ENCODE results near the gene CACNA1H.

Gene CACNA1H

DNA sequence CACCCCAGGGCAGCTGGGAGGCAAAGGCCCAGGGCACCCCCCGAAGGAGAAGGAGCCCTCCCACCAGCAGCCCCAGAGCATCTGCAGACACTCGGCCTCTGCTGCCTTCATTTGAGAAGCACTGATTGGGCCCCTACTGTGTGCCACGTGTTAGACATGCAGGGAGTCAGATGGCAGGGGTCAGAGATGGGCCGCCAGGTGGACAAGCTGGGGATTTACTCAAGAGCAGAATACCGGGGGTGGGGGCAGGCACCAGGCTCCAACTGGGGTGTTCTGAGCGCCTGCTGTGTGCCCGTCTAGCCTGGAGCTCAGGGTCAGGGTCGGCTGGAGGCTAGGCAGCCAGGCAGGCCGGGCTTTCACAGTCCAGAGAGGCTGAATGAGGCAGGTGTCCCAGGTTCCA lies 53.4 kb downstream of the CACNA1H start:
- FAIRE-seq (no peak), DNase-seq (ENCODE audit: insufficient read length, low spot score) (no peak)

GRCh38 chr16:1206786-1207185 lies 53.9 kb downstream of the CACNA1H start:
- FAIRE-seq, result no peak
- no peak for DNase-seq (ENCODE audit: insufficient read length, low spot score)

DNA sequence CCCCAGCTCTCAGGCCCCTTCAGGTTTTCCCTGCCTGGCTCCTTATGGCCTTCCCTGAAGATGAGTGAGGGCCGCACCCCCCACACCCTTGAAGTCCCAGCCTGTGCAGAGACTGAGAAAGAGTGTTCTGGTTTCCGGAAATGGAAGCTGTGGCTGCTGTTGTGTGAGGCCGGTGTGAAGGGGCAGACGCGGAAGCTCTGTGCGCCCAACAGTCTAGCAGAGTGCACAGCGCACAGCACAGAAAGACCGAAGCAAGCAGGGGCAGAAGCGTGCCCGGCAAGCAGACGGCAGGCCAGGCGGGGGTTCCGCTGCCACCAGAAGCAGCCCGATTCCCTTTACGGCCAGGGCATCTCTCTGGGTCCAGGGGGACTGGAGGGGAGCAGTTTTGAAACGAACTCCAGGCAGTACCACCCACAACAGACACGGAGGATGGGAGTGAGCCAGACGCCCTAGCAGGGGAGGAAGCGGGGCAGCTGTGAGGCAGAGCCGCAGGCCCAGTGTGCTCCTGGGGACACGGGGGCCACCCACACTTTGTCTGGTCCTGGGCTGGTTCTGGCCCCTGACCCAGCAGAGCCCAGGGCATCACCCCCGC lies 55.4 kb downstream of the CACNA1H start:
- no peak for DNase-seq (ENCODE audit: insufficient read length, low spot score)
- no peak for FAIRE-seq

GRCh38 chr16:1209081-1209480 lies 56.2 kb downstream of the CACNA1H start:
- FAIRE-seq, result no peak
- DNase-seq (ENCODE audit: insufficient read length, low spot score), result no peak

DNA sequence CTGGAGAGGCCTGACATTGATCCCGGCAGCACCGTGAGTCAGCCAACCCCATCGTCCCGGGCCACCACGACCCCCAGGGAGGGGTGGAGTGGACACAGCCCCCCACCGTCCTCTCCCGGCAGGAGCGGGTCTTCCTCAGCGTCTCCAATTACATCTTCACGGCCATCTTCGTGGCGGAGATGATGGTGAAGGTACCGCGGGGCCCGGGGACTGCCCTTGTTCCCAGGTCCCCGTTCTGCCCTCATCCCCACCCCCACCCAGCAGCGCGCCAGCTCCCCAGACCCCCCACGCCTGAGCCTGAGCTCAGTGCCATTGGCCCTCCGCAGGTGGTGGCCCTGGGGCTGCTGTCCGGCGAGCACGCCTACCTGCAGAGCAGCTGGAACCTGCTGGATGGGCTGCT lies 57.6 kb downstream of the CACNA1H start:
- no peak for FAIRE-seq
- no peak for DNase-seq (ENCODE audit: insufficient read length, low spot score)

DNA sequence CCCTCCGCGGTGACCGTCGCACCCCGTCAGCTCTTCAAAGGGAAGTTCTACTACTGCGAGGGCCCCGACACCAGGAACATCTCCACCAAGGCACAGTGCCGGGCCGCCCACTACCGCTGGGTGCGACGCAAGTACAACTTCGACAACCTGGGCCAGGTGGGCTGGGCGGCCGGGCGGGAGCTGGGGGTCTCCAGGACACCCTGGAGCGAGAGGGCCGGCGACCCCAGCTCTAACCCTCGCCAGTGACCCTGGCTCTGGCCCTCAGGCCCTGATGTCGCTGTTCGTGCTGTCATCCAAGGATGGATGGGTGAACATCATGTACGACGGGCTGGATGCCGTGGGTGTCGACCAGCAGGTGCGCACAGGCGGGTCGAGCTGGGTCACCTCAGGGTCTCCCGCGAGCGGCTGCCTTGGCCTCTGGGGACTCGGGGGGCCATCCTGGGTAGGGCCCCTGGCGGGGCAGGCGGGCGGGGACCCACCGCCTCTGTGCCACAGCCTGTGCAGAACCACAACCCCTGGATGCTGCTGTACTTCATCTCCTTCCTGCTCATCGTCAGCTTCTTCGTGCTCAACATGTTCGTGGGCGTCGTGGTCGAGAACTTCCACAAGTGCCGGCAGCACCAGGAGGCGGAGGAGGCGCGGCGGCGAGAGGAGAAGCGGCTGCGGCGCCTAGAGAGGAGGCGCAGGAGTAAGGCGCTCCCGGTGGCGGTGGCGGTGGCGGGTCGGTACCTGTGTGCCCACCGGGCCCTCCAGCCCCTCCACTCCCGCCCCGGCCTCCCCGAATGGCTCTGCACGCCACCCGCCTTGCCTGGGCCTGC lies 58.8 kb downstream of the CACNA1H start:
- no peak for DNase-seq (ENCODE audit: insufficient read length, low spot score)

DNA sequence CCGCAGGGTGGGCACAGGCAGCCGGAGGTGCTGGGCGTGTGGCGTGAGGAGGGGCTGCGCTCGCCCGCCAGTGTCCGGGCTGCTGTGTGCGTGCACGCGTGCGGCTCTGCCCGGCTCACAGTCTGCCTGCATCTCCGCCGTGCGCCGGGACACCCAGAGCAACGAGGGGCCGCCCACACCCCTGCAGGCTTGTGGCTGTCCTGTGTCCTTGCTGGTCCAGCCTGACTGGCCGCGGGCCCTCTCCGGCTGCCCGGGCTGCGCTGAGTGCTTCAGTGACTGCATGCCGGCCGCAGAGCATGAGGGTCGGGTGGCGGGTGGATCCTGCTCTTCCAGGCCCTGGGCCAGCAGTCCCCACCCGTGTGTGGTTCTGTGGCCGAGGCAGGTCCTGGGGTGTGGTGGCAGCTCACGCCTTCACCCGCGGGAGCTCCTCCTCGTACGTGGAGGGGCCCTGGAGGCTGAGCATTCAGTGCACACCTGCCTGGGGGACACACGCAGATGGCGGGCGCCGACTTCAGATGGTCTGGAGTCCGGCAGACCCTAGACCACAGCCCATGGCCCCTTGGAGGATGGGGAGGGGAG lies 59.8 kb downstream of the CACNA1H start:
- FAIRE-seq, result no peak

More for the DNA sequence above, 58.8 kb downstream of the CACNA1H start:
- no peak for FAIRE-seq

DNA sequence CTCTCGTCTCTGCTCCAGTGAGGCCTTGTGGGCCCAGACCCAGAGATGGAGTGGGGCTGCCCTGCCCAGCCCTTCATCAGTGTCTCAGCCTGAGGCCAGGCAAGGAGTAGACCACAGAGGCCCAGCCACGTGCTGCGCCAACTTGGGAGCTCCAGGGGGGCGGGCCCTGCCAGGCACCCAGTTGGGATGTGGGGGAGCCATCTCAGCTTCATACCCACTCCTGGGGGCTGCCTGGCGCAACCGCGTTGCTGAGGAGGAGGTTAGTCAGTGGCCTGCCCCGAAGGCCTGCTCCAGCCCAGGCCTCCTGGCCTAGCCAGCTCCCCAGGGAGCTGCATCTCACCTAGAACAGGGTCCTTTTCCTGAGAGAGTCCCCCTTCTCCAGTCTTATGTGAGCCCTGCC lies 60.3 kb downstream of the CACNA1H start:
- DNase-seq (ENCODE audit: insufficient read length, low spot score) (no peak), FAIRE-seq (no peak)

More for the DNA sequence above, 59.8 kb downstream of the CACNA1H start:
- no peak for DNase-seq (ENCODE audit: insufficient read length, low spot score)

DNA sequence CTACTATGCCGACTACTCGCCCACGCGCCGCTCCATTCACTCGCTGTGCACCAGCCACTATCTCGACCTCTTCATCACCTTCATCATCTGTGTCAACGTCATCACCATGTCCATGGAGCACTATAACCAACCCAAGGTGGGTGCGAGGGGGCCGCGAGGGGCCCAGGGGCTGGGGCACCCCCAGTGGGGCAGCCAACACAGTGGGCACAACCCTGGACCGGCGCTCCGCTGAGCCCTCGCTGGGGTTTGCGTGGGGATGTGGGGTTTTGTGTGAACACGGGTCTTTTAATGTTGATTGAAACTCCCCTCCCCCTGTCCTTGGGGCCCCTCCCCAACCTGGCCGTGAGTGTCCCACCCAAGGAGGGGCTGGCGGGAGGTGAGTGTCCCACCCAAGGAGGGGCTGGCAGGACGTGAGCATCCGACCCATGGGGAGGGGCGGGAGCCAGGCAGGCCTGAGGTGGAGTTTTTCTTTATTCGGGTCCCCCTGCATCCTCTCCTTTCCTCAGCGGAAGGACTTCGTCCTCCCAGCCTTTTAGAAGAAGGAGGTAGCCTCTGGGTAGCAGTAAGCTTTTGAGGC lies 61.0 kb downstream of the CACNA1H start:
- DNase-seq (ENCODE audit: insufficient read length, low spot score) (no peak), FAIRE-seq (no peak)

- no peak for DNase-seq (ENCODE audit: insufficient read length, low spot score)
- FAIRE-seq, result no peak
These were observed 61.8 kb downstream of the CACNA1H start for GRCh38 chr16:1214719-1215118.

DNA sequence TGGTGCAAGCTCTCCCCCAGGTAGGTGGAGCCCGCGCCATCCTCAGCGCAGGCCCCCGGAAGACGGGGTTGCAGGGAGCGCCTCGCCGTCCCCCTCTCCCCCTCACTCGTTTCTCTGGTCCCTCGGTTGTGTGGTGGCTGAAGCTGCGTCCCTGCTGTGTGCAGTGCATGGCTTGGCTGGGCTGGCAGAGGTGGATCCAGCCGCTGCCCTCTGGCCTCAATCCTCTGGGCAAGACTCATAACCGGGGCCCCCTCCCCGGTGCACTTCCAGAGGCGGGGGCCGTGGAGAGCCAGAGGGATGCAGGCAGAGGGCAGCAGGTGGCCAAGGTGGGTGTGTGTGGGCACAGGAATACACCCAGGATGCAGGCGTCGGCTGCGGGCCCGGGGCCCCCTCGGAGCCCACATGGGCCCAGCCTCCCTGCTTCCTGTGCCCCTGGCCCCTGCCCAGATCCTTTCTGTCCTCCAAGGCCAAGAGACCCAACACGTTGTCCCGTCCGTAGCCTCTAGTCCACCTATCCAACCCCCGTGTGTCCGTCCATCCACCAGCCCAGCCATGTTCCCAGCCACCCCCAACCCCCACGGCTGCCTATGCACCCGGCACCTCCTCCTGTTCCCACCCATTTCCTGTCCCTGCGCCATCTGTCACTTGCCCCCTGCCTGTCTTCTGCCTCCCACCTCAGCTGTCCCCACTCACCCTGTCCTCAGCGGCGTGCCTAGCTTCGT lies 62.8 kb downstream of the CACNA1H start:
- FAIRE-seq (no peak), DNase-seq (ENCODE audit: insufficient read length, low spot score) (no peak)

DNA sequence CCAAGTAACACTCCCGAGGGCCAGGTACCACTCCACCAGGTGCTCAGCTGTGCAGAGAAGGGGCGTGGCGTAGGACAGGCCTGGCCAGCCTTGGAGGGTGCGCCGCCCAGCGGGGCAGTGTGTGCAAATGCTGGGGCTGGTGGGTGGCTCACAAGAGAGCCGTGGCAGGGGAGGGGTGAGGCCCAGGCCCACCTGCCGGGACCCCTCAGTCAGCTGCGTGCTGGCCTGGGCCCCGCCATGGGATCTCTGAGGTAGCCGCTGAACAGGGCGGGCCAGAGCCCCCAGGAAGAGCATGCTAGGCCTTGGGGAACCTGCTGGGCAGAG lies 63.4 kb downstream of the CACNA1H start:
- FAIRE-seq, result no peak
- no peak for DNase-seq (ENCODE audit: insufficient read length, low spot score)

- DNase-seq (ENCODE audit: insufficient read length, low spot score) (no peak), FAIRE-seq (no peak)
These were observed 63.9 kb downstream of the CACNA1H start for GRCh38 chr16:1216681-1217400.

DNA sequence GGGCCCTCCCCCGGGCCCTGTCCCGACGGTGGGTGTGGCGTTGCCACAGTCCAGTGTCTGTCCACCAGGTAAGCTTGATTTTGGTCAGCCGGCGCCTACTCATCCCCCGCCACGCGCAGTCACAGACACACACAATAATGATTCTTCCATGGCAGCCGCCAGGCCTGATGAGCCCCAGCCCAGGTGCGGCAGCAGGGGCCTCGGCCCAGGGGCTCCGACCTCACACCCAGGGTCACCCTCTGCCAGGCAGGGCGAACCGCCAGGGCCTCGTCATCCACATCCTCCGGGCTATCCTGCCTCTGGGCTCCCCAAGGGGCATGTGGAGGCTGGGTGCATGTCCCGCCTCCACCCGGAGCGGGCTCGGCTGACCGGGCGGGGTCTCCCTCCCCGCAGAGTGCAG lies 64.6 kb downstream of the CACNA1H start:
- FAIRE-seq (no peak), DNase-seq (ENCODE audit: insufficient read length, low spot score) (no peak)

GRCh38 chr16:1218061-1218929 lies 65.4 kb downstream of the CACNA1H start:
- no peak for FAIRE-seq
- no peak for DNase-seq (ENCODE audit: insufficient read length, low spot score)

GRCh38 chr16:1218930-1219611 lies 66.2 kb downstream of the CACNA1H start:
- no peak for DNase-seq (ENCODE audit: insufficient read length, low spot score)
- FAIRE-seq, result no peak

- no peak for FAIRE-seq
- DNase-seq (ENCODE audit: insufficient read length, low spot score), result no peak
These were observed 67.3 kb downstream of the CACNA1H start for GRCh38 chr16:1220098-1220728.

DNA sequence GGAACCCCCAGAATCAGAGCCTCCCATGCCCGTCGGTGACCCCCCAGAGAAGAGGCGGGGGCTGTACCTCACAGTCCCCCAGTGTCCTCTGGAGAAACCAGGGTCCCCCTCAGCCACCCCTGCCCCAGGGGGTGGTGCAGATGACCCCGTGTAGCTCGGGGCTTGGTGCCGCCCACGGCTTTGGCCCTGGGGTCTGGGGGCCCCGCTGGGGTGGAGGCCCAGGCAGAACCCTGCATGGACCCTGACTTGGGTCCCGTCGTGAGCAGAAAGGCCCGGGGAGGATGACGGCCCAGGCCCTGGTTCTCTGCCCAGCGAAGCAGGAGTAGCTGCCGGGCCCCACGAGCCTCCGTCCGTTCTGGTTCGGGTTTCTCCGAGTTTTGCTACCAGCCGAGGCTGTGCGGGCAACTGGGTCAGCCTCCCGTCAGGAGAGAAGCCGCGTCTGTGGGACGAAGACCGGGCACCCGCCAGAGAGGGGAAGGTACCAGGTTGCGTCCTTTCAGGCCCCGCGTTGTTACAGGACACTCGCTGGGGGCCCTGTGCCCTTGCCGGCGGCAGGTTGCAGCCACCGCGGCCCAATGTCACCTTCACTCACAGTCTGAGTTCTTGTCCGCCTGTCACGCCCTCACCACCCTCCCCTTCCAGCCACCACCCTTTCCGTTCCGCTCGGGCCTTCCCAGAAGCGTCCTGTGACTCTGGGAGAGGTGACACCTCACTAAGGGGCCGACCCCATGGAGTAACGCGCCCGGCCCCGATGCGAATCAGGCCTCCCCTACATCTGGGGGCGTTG lies 68.1 kb downstream of the CACNA1H start:
- no peak for FAIRE-seq
- no peak for DNase-seq (ENCODE audit: insufficient read length, low spot score)
